ENCODE measurements around the gene NSL1.
"Not testable (repeated sequence)": the region's sequence is repeated elsewhere in the genome, so short reads cannot be mapped to it uniquely, and the experiment has no call there.

NSL1 gene

DNA sequence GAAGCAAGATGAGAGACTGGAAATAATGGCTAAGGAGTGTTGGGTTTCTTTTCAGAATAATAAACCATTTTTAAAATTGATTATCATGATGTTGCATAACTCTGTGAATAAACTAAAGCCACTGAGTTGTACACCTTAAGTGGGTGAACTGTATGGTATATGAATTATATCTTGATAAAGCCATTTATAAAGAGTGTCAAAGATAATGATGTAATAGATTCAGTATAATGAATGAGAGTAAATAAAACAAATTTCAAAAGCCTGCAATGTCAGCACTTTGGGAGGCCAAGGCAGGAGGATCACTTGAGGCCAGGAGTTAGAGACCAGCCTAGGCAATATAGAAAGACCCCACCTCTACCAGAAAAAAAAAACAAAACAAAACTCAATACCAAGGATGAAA, 16.3 kb downstream of the NSL1 start:
- POLR2A ChIA-PET (ENCODE audit: low non-redundant PET): no interaction called here

DNA sequence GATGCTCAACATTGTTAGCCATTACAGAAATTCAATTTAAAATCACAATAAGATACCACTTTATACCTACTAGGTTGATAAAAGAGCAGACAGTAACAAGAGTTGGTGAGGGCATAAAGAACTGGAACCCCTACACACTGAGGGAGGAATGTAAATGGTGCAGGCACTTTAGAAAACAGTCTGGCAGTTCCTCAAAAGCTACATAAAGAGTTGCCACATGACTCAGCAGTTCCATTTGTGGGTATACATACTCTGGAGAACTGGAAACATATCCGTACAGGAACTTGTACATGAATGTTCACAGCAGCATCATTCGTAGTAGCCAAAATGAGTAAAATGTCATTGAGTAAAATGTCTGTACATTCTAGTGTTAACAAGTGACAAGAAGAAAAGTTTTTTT, 17.0 kb downstream of the NSL1 start:
- H3K27ac ChIP-seq: no peak overlapping the region
- DNase-seq (ENCODE audit: low spot score): no peak
- POLR2A ChIA-PET (ENCODE audit: low non-redundant PET): no interaction called here
- CTCF ChIA-PET: interaction anchor here (1.0 kb wide), 1 partner anchor 25 kb away, joined by 3 read pairs; no protein-coding TSS in a partner anchor
- TF ChIP-seq, protein P1, sequence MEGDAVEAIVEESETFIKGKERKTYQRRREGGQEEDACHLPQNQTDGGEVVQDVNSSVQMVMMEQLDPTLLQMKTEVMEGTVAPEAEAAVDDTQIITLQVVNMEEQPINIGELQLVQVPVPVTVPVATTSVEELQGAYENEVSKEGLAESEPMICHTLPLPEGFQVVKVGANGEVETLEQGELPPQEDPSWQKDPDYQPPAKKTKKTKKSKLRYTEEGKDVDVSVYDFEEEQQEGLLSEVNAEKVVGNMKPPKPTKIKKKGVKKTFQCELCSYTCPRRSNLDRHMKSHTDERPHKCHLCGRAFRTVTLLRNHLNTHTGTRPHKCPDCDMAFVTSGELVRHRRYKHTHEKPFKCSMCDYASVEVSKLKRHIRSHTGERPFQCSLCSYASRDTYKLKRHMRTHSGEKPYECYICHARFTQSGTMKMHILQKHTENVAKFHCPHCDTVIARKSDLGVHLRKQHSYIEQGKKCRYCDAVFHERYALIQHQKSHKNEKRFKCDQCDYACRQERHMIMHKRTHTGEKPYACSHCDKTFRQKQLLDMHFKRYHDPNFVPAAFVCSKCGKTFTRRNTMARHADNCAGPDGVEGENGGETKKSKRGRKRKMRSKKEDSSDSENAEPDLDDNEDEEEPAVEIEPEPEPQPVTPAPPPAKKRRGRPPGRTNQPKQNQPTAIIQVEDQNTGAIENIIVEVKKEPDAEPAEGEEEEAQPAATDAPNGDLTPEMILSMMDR (conservative IDR thresholded peaks at IDR 0.05; ENCODE audit: low read depth): no peak

More for the DNA sequence above, 16.3 kb downstream of the NSL1 start:
- DNase-seq (ENCODE audit: low spot score): no peak
- TF ChIP-seq, protein P1 (conservative IDR thresholded peaks at IDR 0.05; ENCODE audit: low read depth): no peak
- no peak overlapping the region for H3K27ac ChIP-seq
- CTCF ChIA-PET: interaction anchor here (1.0 kb wide), 1 partner anchor 25 kb away, joined by 3 read pairs; no protein-coding TSS in a partner anchor

DNA sequence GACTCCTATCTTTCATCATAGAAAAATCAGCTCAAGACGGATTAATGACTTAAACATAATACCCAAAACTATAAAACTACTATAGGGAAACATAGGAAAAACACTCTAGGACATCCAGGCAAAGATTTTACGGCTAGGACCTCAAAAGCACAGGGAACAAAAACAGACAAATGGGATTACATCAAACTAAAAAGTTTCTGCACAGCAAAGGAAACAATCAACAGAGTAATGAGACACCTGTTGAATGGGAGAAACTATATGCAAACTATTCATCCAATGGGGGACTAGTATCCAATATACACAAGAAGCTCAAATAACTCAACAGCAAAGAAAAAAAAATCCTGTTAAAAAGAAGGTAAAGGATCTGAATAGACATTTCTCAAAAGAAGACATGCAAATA, 18.6 kb downstream of the NSL1 start:
- CTCF ChIA-PET: interaction anchor here (0.6 kb wide), 1 partner anchor 418 kb away, joined by 5 read pairs; no protein-coding TSS in a partner anchor
- POLR2A ChIA-PET (ENCODE audit: low non-redundant PET): no interaction called here
- TF ChIP-seq, protein P1 (conservative IDR thresholded peaks at IDR 0.05; ENCODE audit: low read depth): no peak
- DNase-seq (ENCODE audit: low spot score): no peak
- no peak overlapping the region for H3K27ac ChIP-seq

DNA sequence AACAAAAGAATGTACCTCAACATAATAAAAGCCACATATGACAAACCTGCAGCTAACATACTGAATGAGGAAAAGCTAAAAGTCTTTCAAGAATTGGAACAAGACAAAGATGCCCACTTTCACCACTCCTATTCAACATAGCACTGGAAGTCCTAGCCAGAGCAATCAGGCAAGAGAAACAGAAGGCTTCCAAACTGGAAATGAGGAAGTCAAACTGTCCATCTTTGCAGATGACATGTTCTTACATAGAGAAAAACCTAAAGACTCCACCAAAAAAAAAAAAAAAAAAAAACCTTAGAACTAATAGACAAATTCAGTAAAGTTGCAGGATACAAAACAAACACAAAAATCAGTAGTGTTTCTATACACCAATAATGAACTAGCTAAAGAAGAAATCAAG, 20.2 kb downstream of the NSL1 start:
- TF ChIP-seq, protein P1 (conservative IDR thresholded peaks at IDR 0.05; ENCODE audit: low read depth): no peak
- ChIA-PET POLR2A (ENCODE audit: low non-redundant PET) (no interaction called here), CTCF (interaction anchor here (0.7 kb wide), 1 partner anchor 16 kb away, joined by 13 read pairs; no protein-coding TSS in a partner anchor)
- no peak for DNase-seq (ENCODE audit: low spot score)
- no peak overlapping the region for H3K27ac ChIP-seq

DNA sequence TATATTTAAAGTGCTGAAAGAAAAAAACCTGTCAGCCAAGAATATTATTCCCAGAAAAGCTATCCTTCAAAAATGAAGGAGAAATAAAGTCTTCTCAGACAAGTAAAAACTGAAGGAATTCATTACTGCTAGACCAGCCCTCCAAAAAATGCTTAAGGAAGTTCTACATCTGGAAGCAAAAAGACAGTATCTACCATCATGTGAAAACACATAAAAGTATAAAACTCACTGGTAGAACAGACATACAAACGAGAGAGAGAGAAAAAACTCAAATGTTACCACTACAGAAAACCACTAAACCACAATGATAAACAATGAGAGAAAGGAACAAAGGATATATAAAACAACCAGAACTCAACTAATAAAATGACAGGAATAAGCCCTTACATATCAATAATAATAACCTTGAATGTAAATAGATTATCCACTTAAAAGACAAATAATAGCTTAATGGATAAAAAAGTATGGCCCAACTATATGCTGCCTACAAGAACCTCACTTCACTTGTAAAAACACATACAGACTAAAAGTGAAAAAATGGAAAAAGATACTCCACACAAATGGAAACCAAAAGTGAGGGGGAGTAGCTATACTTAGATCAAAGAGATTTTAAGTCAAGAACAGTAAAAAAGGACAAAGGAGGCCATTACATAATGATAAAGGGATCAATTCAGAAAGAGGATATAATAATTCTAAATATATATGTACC, 22.0 kb downstream of the NSL1 start:
- no peak overlapping the region for H3K27ac ChIP-seq
- TF ChIP-seq, protein P1 (conservative IDR thresholded peaks at IDR 0.05; ENCODE audit: low read depth): no peak
- POLR2A ChIA-PET (ENCODE audit: low non-redundant PET): no interaction called here
- CTCF ChIA-PET: interaction anchor here (0.7 to 1.5 kb wide), 2 partner anchors 19 to 69 kb away, joined by 3 read pairs; no protein-coding TSS in a partner anchor
- no peak for DNase-seq (ENCODE audit: low spot score)

DNA sequence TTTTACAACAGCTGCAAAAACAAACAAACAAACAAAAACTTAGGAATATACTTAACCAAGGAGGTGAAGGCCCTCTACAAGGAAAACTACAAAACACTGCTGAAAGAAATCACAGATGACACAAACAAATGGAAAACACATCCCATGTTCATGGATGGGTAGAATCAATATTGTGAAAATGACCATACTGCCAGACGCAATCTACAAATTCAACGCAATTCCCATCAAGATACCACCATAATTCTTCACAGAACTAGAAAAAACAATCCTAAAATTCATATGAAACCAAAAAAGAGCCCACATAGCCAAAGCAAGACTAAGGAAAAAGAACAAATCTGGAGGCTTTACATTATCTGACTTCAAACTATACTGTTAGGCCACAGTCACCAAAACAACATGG, 24.8 kb downstream of the NSL1 start:
- CTCF ChIA-PET: interaction anchor here (0.7 kb wide), 1 partner anchor 471 kb away, joined by 3 read pairs; no protein-coding TSS in a partner anchor
- POLR2A ChIA-PET (ENCODE audit: low non-redundant PET); DNase-seq (ENCODE audit: low spot score); H3K27ac ChIP-seq: not testable (repeated sequence)

DNA sequence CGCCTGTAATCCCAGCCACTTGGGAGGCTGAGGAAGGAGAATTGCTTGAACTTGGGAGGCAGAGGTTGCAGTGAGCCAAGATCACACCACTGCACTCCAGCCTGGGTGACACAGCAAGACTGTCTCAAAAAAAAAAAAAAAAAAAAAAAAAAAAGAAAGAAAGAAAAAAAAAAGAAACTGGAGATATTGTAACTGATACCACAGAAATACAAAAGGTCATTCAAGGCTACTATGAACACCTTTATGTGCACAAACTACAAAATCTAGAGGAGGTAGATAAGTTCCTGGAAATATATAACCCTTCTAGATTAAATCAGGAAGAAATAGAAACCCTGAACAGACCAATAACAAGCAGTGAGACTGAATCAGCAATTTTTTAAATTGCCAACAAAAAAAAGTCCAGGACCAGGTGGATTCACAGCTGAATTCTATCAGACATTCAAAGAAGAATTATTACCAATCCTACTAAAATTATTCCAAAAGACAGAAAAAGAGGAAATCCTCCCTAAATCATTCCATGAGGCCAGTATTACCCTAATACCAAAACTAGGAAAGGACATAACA, 26.8 kb downstream of the NSL1 start:
- H3K27ac ChIP-seq; POLR2A ChIA-PET (ENCODE audit: low non-redundant PET); DNase-seq (ENCODE audit: low spot score): not testable (repeated sequence)
- CTCF ChIA-PET: interaction anchor here (0.7 to 1.4 kb wide), 3 partner anchors 15 to 714 kb away, joined by 3 to 5 read pairs (median 3); no protein-coding TSS in a partner anchor

Data from RWPE1 (cell line).